GM19099 (cell line): Measurements from ENCODE around the gene ZNF202.

Experiments
- POLR2A ChIP-seq: IDR thresholded peaks from 3 replicates; pipeline ENCODE4 v1.6.1; 2011; ENCODE audit warnings: low read depth; ENCODE audit not compliant: insufficient read length; ENCODE audit errors: extremely low read depth

Gene ZNF202

GRCh38 chr11:123753110-123753509 lies 11.7 kb upstream of the ZNF202 start:
- no peak for TF ChIP-seq POLR2A

DNA sequence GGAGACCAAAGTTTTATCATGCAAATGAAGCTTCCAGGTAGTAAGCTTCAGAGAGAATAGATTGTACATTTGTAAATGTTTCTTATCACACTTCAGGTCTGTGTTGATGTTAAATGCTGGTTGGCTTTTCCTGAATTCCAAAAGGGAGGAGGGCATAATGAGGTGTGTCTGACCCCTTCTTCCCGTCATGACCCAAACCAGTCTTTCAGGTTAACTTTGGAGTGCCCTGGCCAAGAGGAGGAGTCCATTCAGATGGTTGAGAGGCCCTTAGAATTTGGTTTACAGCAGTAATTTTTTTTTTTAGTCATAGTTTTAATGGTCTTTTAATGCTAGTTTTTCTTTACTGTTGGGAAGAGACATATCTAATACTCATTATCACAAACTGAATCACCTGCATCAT lies 10.3 kb upstream of the ZNF202 start:
- no peak for TF ChIP-seq POLR2A

- no peak for TF ChIP-seq POLR2A
Observed at GRCh38 chr11:123745764-123746451, 4.4 kb upstream of the ZNF202 start.

- no peak for TF ChIP-seq POLR2A
Observed at GRCh38 chr11:123742724-123743120, 1.3 kb upstream of the ZNF202 start.

DNA sequence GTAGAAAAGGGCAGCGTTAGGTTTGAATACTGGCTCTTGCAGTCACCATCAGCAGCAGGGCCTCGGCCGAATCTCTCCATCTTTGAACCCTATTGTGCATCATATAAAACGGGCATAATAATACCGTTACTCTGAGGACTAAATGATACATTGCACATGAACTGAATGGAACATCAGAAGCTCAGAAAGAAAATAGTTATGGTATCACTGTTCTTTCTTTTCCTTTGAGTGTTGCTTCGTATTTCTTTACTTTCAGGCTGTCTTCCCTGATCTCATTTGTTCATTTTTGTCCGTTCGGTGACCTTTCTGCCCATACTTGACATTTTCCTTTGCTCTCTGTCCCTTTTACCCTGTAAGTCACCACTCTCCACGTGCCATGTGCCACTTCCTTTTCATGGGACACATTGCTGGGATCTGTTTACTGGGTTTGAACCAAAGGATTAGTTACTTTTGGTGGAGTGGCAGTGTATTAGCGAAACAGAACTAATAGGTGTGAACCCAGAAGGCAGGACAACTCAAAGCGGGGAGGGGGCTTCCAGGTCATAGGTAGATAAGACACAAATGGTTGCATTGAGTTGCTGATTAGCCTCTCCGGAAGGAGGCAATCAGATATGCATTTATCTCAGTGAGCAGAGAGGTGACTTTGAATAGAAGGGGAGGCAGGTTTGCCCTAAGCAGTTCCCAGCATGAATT lies 717 bp upstream of the ZNF202 start:
- TF ChIP-seq POLR2A, result no peak

DNA sequence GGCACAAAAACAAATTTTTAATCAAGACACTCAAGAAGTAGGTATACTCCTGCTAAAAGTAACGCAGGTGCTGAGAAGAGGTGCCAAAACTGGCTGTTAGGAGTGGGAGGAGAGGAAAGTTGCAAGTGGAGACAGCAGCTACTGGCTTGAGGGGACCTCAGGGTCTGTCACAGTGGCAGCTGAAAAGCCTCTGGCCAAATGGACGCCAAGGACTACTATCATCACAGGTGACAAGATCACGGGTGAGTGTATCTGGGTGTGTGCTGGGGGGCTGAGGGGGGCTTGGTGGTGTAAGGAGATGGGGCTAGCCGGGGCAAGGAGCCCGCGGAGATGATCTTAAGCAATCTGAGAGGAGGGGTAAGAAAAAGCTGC lies 687 bp downstream of the ZNF202 start:
- TF ChIP-seq POLR2A, result no peak

GRCh38 chr11:123738374-123738773 lies 3.1 kb downstream of the ZNF202 start:
- no peak for TF ChIP-seq POLR2A

DNA sequence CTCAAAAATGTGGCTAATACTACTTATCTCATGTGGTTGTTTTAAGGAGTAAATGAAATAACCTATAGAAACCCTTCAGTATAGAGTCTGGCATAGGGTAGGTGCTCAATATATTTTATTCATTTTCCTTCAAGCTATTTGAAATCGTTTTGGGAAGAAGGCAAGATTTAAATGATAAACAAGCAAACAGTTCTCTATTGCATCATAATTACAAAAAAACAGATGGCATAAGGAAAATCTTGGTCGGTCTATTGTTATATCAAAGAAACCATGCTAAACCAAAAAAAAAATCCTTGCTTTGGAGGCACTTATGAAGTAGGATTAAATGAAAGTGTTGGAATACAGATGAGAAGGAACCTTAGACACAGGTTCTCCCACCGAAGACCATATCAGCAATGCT lies 4.7 kb downstream of the ZNF202 start:
- no peak for TF ChIP-seq POLR2A

- TF ChIP-seq POLR2A, result no peak
Observed at GRCh38 chr11:123729602-123730001, 11.9 kb downstream of the ZNF202 start.

GRCh38 chr11:123725995-123726655 lies 15.3 kb downstream of the ZNF202 start:
- no peak for TF ChIP-seq POLR2A

DNA sequence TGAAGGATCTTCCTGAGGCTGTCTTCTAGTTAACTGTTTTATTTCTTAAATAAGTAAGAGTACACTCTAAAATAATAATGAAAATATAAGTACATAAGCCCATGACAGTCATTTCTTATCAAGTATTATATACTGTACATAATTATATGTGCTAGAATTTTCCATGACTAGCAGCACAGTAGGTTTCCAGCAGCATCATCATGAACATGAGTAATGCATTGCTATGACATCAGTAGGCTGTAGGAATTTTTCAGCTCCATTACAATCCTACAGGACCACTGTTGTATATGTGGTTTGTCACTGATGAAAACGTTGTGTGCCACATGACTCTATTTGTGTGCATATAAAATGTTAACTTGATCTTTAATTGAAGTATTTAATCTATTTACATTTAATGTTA lies 22.0 kb downstream of the ZNF202 start:
- no peak for TF ChIP-seq POLR2A

- no peak for TF ChIP-seq POLR2A
Observed at GRCh38 chr11:123718469-123718868, 23.0 kb downstream of the ZNF202 start.

GRCh38 chr11:123718063-123718462 lies 23.4 kb downstream of the ZNF202 start:
- no peak for TF ChIP-seq POLR2A

DNA sequence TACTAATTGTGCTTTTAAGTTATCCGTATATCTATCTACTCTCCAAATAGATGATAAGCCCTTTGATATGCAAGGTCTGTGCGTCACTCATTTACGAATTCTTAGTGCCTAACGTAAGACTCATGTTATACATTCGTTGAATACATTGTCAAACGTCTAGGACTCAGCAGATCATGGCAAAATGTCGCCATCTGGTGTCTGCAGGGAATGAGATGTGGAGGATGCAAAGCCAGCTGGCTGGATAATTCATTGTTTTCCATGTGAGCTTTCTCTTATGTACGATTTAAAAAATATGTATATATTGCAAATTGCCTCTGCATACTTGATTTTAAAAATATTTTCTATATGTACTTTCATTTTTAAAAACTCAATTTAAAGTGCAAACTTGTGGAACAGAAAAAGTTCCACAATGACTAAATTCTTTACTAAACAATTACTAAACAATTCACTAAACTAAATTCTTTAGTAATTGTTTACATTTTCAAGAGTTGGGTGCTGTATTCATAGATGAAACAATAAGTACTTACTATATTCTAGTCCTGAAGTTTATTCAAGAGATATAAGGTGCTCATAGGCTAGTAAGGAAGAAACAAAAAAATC lies 33.8 kb downstream of the ZNF202 start:
- no peak for TF ChIP-seq POLR2A

GRCh38 chr11:123707206-123707605 lies 34.3 kb downstream of the ZNF202 start:
- TF ChIP-seq POLR2A, result no peak

DNA sequence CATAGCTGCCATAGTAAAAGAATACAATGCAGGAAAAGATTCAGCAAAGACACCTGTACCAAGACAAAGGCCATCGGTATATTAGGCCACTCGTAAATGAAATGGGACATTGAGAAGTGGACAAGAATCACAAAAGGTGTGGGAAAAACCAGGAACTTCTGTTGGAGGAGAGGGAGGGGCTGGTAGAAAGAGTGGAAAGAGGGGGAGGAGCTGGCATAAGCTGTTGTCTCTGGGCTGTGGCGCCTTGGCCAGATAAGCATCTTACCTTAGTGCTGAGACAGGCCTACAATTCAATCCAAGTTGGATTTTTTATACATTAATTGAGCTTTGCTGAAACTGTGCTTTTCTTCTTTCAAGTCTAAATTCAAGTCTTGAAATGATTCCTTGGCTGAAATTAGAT lies 37.1 kb downstream of the ZNF202 start:
- no peak for TF ChIP-seq POLR2A
